ENCODE measurements around the gene PPCDC. TPM values are rescaled to one million over a fixed set of nuclear protein-coding genes. Genes with fewer than 3 reads are reported as not detected.
A peak's percentile ranks its signal among the peaks of the same experiment; 100 is the strongest.

Gene PPCDC
- total RNA-seq, 4 donors from 2014 or later: 11.6 to 14.7 (median 12.4) TPM

GRCh38 chr15:75022783-75023180 is 608 bp upstream of the PPCDC start:
- Histone ChIP-seq H3K4me3 (no peak overlapping the region), H3K9me3 (no peaks in the 10 kb centered on the region), H3K36me3 (no peaks in the 10 kb centered on the region), H3K27ac (no peak overlapping the region), H3K4me1 (peaks cover 8 to 19% (median 14%) of the 10 kb centered on the region in 3 donors), H3K27me3 (no peaks in the 10 kb centered on the region)
- 82 to 90% methylated on average over 1 to 2 of the region's 2 CpGs for WGBS, 2 donors
- TF ChIP-seq POLR2A (IDR thresholded peaks at IDR 0.05) (no peak), CTCF (IDR thresholded peaks at IDR 0.05) (no peak)
- DNase-seq: no peak
- intact Hi-C loops (cut with DNase I): no loop called here

- H3K9me3 ChIP-seq: no peaks in the 10 kb centered on the region
- TF ChIP-seq CTCF (IDR thresholded peaks at IDR 0.05) (no peak), POLR2A (IDR thresholded peaks at IDR 0.05) (no peak)
- WGBS, 2 donors: 5 to 13% methylated on average over 12 of the region's 12 CpGs
- intact Hi-C loops (cut with DNase I): no loop called here
- peaks cover 0 to 9% (median 0%) of the 10 kb centered on the region in 3 donors for H3K36me3 ChIP-seq
- H3K4me3 ChIP-seq: peak overlapping the region; percentile 63 to 85 (median 77)
- H3K27ac ChIP-seq: peak overlapping the region; percentile 88 to 94 (median 90)
- H3K27me3 ChIP-seq: no peaks in the 10 kb centered on the region
- H3K4me1 ChIP-seq: peaks cover 11 to 24% (median 20%) of the 10 kb centered on the region in 3 donors
- no peak for DNase-seq
These were observed 664 bp downstream of the PPCDC start for GRCh38 chr15:75023872-75024636.

- Histone ChIP-seq H3K4me1 (peaks cover 20 to 34% (median 30%) of the 10 kb centered on the region in 3 donors), H3K36me3 (peaks cover 0 to 9% (median 0%) of the 10 kb centered on the region in 3 donors), H3K9me3 (no peaks in the 10 kb centered on the region), H3K4me3 (no peak overlapping the region), H3K27me3 (no peaks in the 10 kb centered on the region), H3K27ac (peak overlapping the region in 2 of 4 donors; percentile 12 to 88)
- intact Hi-C loops (cut with DNase I): loop anchor here (5.0 kb wide), 1 partner anchor 182 kb away; no protein-coding TSS in a partner anchor
- no peak for DNase-seq
- 19 to 42% methylated on average over 3 of the region's 3 CpGs for WGBS, 2 donors
- no peak for TF ChIP-seq POLR2A (IDR thresholded peaks at IDR 0.05)
- no peak for TF ChIP-seq CTCF (IDR thresholded peaks at IDR 0.05)
These were observed 1.7 kb downstream of the PPCDC start for GRCh38 chr15:75025107-75025506.

GRCh38 chr15:75025548-75026260 is 2.3 kb downstream of the PPCDC start:
- H3K27ac ChIP-seq: peak overlapping the region in 2 of 4 donors; percentile 12 to 88
- no peak for DNase-seq
- no peaks in the 10 kb centered on the region for H3K9me3 ChIP-seq
- H3K4me3 ChIP-seq: no peak overlapping the region
- H3K4me1 ChIP-seq: peaks cover 26 to 40% (median 36%) of the 10 kb centered on the region in 3 donors
- intact Hi-C loops (cut with DNase I): loop anchor here (5.0 kb wide), 1 partner anchor 182 kb away; no protein-coding TSS in a partner anchor
- no peaks in the 10 kb centered on the region for H3K27me3 ChIP-seq
- H3K36me3 ChIP-seq: peaks cover 0 to 9% (median 0%) of the 10 kb centered on the region in 3 donors
- TF ChIP-seq POLR2A (IDR thresholded peaks at IDR 0.05) (no peak), CTCF (IDR thresholded peaks at IDR 0.05) (no peak)
- WGBS, 2 donors: 85 to 89% methylated on average over 5 of the region's 5 CpGs

GRCh38 chr15:75027551-75027950 is 4.2 kb downstream of the PPCDC start:
- Histone ChIP-seq H3K4me3 (no peak overlapping the region), H3K27ac (no peak overlapping the region), H3K27me3 (no peaks in the 10 kb centered on the region), H3K4me1 (peaks cover 38 to 58% (median 48%) of the 10 kb centered on the region in 3 donors), H3K9me3 (no peaks in the 10 kb centered on the region), H3K36me3 (peaks cover 0 to 9% (median 0%) of the 10 kb centered on the region in 3 donors)
- 77 to 84% methylated on average over 7 of the region's 7 CpGs for WGBS, 2 donors
- intact Hi-C loops (cut with DNase I): loop anchor here (5.0 kb wide), 1 partner anchor 180 kb away; no protein-coding TSS in a partner anchor
- TF ChIP-seq POLR2A (IDR thresholded peaks at IDR 0.05) (no peak), CTCF (IDR thresholded peaks at IDR 0.05) (no peak)
- no peak for DNase-seq

Data from esophagus squamous epithelium (tissue), 5 donors.